PC-9 (cell line): ENCODE data around the gene IMMT.

Source experiments
- CTCF ChIP-seq: fragments of 200-600 bp; sonication (generic); conservative IDR thresholded peaks from 2 replicates; pipeline ENCODE4 v1.6.1; 2017; ENCODE audit warnings: mixed run types, antibody characterized with exemption, mild to moderate bottlenecking, moderate library complexity
- EZH2 ChIP-seq: fragments of 200-600 bp; sonication (generic); IDR thresholded peaks from 2 replicates; pipeline ENCODE4 v1.8.0; 2017; ENCODE audit warnings: antibody characterized with exemption, low read depth

GRCh38 chr2:86186431-86186830 lies 8.8 kb downstream of the IMMT start:
- TF ChIP-seq CTCF (no peak), EZH2 (no peak)
